ENCODE results near the gene PRR7.

PRR7 gene

GRCh38 chr5:177429248-177430040, 17.2 kb upstream of the PRR7 start:
- no peak overlapping the region for H3K4me3 ChIP-seq (ENCODE audit: low read length)
- no peak for TF ChIP-seq CTCF (IDR thresholded peaks at IDR 0.05; ENCODE audit: insufficient read depth, low read depth, low read length, missing control alignments)
- DNase-seq (ENCODE audit: low read depth) = no peak

GRCh38 chr5:177430140-177430951, 16.3 kb upstream of the PRR7 start:
- DNase-seq (ENCODE audit: low read depth) = peak; percentile 72
- H3K4me3 ChIP-seq (ENCODE audit: low read length) = no peak overlapping the region
- no peak for TF ChIP-seq CTCF (IDR thresholded peaks at IDR 0.05; ENCODE audit: insufficient read depth, low read depth, low read length, missing control alignments)

GRCh38 chr5:177430972-177431316, 15.7 kb upstream of the PRR7 start:
- TF ChIP-seq CTCF (IDR thresholded peaks at IDR 0.05; ENCODE audit: insufficient read depth, low read depth, low read length, missing control alignments) = no peak
- H3K4me3 ChIP-seq (ENCODE audit: low read length) = no peak overlapping the region
- DNase-seq (ENCODE audit: low read depth) = no peak

GRCh38 chr5:177431317-177432142, 15.1 kb upstream of the PRR7 start:
- no peak for TF ChIP-seq CTCF (IDR thresholded peaks at IDR 0.05; ENCODE audit: insufficient read depth, low read depth, low read length, missing control alignments)
- no peak for DNase-seq (ENCODE audit: low read depth)
- no peak overlapping the region for H3K4me3 ChIP-seq (ENCODE audit: low read length)

GRCh38 chr5:177432143-177432838, 14.3 kb upstream of the PRR7 start:
- no peak overlapping the region for H3K4me3 ChIP-seq (ENCODE audit: low read length)
- no peak for TF ChIP-seq CTCF (IDR thresholded peaks at IDR 0.05; ENCODE audit: insufficient read depth, low read depth, low read length, missing control alignments)
- no peak for DNase-seq (ENCODE audit: low read depth)

Data from epithelial cell of esophagus (primary cell).